ENCODE results near the gene ZBED3.

ZBED3 gene

DNA sequence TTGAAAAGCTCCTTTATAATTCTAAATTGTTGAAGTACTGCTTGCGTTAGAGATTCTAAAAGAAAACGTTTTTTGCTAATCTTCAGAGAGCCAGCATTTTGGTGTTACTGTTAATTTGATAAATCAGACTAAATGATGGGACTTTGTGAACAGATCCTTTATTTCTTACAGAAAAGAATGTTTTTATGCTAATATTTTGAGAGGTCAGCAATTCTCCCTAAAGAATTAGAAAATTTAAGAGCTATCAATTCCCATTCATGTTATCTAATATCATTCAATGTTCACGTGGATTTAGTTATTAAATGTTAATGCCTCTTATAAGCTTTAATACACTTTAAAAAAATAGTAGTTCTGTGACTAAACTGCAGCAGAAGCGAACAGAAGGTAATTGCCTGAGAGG, 54.5 kb downstream of the ZBED3 start:
- Histone ChIP-seq H3K36me3 (ENCODE audit: insufficient read depth, low read length) (peaks cover 34% of the 10 kb centered on the region), H3K9ac (ENCODE audit: low read depth, low read length) (no peak overlapping the region), H3K4me3 (ENCODE audit: low read length) (no peak overlapping the region), H3K9me3 (ENCODE audit: insufficient read depth, low read depth, low read length) (peaks cover 19% of the 10 kb centered on the region), H3K27me3 (ENCODE audit: insufficient read depth, low read length) (no peaks in the 10 kb centered on the region), H3K27ac (ENCODE audit: low read depth, low read length) (no peak overlapping the region), H3K4me1 (ENCODE audit: insufficient read depth, low read length) (no peaks in the 10 kb centered on the region)
- 92% methylated on average over 3 of the region's 4 CpGs for WGBS

DNA sequence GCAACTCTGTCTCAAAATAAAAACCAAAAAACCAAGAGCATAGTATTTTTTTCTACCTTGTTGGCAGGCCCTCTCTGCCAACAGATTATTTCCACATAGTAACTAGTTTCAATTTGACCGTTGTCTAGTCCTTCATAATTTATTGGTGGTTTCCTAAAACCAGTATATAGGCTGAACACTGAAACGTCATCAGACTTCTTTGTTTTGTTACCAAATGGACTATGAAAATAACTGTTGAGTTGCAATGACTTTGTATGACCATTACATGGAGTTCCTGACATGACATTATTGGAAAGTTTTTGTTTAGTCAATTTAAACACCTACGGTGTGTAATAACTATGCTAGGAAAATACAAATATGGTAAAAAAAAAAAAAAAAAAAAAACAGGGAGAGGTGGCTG, 55.2 kb downstream of the ZBED3 start:
- WGBS = over 99% methylated on average over 3 of the region's 3 CpGs
- H3K4me1 ChIP-seq (ENCODE audit: insufficient read depth, low read length) = no peaks in the 10 kb centered on the region
- no peak overlapping the region for H3K27ac ChIP-seq (ENCODE audit: low read depth, low read length)
- H3K27me3 ChIP-seq (ENCODE audit: insufficient read depth, low read length) = peaks cover 4% of the 10 kb centered on the region; the same call in 1 of the 2 replicates
- H3K36me3 ChIP-seq (ENCODE audit: insufficient read depth, low read length) = peaks cover 26% of the 10 kb centered on the region
- H3K9me3 ChIP-seq (ENCODE audit: insufficient read depth, low read depth, low read length) = peaks cover 19% of the 10 kb centered on the region
- H3K9ac ChIP-seq (ENCODE audit: low read depth, low read length) = no peak overlapping the region
- no peak overlapping the region for H3K4me3 ChIP-seq (ENCODE audit: low read length)

DNA sequence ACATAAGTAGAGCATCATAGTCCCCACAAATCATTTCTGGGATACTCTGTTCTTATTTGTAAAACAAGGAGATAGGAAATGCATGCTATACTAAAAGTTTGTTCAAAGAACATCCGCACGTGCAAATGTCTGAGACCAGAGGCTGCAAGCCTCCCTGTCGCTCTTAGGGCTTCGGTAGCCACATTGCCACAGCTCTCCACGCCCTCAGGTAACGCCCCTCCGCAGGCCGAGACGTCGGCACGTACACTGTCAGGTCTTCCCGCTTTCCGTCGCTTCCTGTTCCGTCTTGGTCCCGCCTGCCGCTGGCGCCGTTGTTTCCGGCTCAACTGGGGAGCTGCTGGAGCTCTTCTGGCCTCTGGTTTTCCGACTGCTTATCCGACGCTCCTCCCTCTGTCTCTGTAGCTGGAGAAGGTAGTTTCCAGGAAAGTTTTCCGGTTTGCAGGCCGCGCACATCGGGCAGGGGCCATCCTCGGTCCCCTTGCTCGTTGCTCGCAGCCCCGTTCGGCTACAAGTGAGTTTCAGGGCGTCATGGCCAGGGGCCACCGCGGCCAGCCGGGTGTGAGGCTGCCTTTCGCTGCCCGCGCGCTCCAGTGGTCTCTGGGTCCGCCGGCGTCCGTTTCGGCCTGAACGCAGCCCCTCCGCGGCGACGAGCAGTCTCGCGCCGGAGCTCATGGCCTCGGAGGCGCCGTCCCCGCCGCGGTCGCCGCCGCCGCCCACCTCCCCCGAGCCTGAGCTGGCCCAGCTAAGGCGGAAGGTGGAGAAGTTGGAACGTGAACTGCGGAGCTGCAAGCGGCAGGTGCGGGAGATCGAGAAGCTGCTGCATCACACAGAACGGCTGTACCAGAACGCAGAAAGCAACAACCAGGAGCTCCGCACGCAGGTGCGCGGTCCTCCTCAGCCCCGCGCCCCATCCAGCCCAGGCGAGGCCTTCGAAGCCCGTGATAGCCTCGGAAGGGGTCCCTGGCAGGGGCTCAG, 56.7 kb downstream of the ZBED3 start, which contains the start of gene AGGF1:
Gene AGGF1, plus strand, starts transcription at position 308 of the 975 bp plus-strand sequence. Its CDS starts 363 bp downstream, at position 671.
- H3K36me3 ChIP-seq (ENCODE audit: insufficient read depth, low read length) = peaks cover 11% of the 10 kb centered on the region
- peak within 1 kb of the TSS; percentile 76 for H3K4me3 ChIP-seq (ENCODE audit: low read length)
- H3K9ac ChIP-seq (ENCODE audit: low read depth, low read length) = peak within 1 kb of the TSS; percentile 81
- H3K27ac ChIP-seq (ENCODE audit: low read depth, low read length) = peak within 1 kb of the TSS; percentile 89
- H3K27me3 ChIP-seq (ENCODE audit: insufficient read depth, low read length) = peaks cover 10% of the 10 kb centered on the region; the same call in 1 of the 2 replicates
- 2% methylated on average over 82 of the region's 82 CpGs for WGBS
- H3K9me3 ChIP-seq (ENCODE audit: insufficient read depth, low read depth, low read length) = peaks cover 19% of the 10 kb centered on the region
- H3K4me1 ChIP-seq (ENCODE audit: insufficient read depth, low read length) = no peaks in the 10 kb centered on the region

DNA sequence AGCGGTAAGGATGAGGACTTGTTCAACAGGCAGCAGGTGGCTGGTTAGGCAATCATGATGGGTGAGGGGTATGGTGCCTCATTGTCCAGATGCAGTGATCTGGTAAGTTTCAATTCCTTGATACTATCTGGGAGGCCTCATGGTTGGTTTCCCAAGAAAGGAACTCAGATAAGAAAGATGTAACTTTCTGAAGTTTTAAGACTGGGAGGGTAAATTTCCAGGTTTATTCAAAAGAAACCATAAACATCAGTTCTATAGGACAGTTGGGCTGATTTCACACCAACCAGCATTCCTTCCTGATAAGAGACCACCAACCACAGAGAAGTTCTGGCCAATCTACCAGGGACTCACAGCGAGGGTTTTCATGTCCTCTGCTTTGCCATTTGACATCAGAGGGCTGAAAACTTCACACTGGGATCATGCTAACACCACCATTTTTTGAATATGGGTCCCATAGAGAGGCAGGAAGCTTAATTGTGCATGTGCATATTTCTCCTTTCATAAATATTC, 57.7 kb downstream of the ZBED3 start:
- H3K27me3 ChIP-seq (ENCODE audit: insufficient read depth, low read length) = peaks cover 10% of the 10 kb centered on the region; the same call in 1 of the 2 replicates
- H3K36me3 ChIP-seq (ENCODE audit: insufficient read depth, low read length) = peaks cover 2% of the 10 kb centered on the region
- H3K27ac ChIP-seq (ENCODE audit: low read depth, low read length) = no peak overlapping the region
- H3K9ac ChIP-seq (ENCODE audit: low read depth, low read length) = no peak overlapping the region
- peaks cover 19% of the 10 kb centered on the region for H3K9me3 ChIP-seq (ENCODE audit: insufficient read depth, low read depth, low read length)
- 96% methylated on average over 2 of the region's 2 CpGs for WGBS
- peak overlapping the region; percentile 76 for H3K4me3 ChIP-seq (ENCODE audit: low read length)
- no peaks in the 10 kb centered on the region for H3K4me1 ChIP-seq (ENCODE audit: insufficient read depth, low read length)

DNA sequence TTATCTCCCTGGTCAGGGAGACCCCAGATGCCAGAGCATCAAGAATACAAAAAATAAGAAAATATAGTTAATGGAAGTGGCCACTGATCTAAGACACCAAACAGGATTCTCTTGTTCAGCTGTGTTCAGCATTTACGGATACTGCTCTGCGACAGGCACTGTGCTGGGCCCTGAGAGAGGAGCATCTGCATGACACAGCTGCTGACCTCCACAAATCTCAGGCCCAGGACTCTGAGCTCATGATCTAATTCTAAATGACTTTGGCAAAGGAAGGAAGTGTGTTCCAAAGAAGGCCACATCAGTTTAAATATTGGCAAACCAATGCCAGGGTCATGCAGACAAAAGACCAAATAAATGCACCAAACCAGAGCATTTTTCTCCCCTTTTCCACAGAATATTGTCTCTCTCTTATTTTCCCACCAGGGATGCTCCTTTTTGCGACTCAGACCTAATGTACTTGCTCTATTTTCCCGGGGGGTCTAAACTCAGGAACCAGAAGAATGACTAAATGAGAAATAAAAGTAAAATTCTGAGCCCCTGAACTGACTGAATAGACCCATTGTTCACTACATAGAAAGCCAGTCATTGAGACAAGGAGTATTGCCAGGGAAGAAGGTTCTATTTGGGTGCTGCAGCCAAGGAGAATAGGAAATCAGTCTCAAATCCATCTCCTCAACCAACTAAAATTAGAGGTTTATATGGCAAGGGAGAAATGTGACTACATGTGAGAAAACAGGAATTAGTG, 58.3 kb downstream of the ZBED3 start:
- H3K27ac ChIP-seq (ENCODE audit: low read depth, low read length) = no peak overlapping the region
- H3K27me3 ChIP-seq (ENCODE audit: insufficient read depth, low read length) = peaks cover 10% of the 10 kb centered on the region; the same call in 1 of the 2 replicates
- WGBS = 92% methylated on average over 4 of the region's 4 CpGs
- H3K4me1 ChIP-seq (ENCODE audit: insufficient read depth, low read length) = no peaks in the 10 kb centered on the region
- peaks cover 19% of the 10 kb centered on the region for H3K9me3 ChIP-seq (ENCODE audit: insufficient read depth, low read depth, low read length)
- no peak overlapping the region for H3K9ac ChIP-seq (ENCODE audit: low read depth, low read length)
- no peak overlapping the region for H3K4me3 ChIP-seq (ENCODE audit: low read length)
- H3K36me3 ChIP-seq (ENCODE audit: insufficient read depth, low read length) = no peaks in the 10 kb centered on the region

DNA sequence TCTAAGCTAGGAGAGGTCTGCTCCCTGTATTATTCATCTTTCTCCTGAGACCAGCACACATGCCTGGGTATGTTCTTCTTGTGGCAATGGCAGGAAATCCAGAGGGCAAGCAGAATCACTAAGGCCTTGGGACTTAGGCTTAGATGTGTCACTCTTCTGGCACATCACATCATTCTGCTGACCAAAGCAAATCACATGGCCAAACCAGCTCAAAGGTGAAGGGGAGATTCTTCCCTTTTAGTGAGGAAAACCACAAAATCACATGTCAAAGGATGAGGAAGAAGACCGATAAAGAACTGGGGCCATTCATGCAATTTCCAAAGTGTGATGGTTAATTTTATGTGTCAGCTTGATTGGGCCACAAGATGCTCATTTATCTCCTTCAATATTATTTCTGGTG, 62.6 kb downstream of the ZBED3 start:
- H3K4me3 ChIP-seq (ENCODE audit: low read length) = no peak overlapping the region
- H3K9ac ChIP-seq (ENCODE audit: low read depth, low read length) = no peak overlapping the region
- peaks cover 14% of the 10 kb centered on the region for H3K9me3 ChIP-seq (ENCODE audit: insufficient read depth, low read depth, low read length)
- no peak overlapping the region for H3K27ac ChIP-seq (ENCODE audit: low read depth, low read length)
- WGBS = 83% methylated on average over 1 of the region's 1 CpG
- no peaks in the 10 kb centered on the region for H3K36me3 ChIP-seq (ENCODE audit: insufficient read depth, low read length)
- H3K27me3 ChIP-seq (ENCODE audit: insufficient read depth, low read length) = peaks cover 12% of the 10 kb centered on the region; the same call in 1 of the 2 replicates
- no peaks in the 10 kb centered on the region for H3K4me1 ChIP-seq (ENCODE audit: insufficient read depth, low read length)

DNA sequence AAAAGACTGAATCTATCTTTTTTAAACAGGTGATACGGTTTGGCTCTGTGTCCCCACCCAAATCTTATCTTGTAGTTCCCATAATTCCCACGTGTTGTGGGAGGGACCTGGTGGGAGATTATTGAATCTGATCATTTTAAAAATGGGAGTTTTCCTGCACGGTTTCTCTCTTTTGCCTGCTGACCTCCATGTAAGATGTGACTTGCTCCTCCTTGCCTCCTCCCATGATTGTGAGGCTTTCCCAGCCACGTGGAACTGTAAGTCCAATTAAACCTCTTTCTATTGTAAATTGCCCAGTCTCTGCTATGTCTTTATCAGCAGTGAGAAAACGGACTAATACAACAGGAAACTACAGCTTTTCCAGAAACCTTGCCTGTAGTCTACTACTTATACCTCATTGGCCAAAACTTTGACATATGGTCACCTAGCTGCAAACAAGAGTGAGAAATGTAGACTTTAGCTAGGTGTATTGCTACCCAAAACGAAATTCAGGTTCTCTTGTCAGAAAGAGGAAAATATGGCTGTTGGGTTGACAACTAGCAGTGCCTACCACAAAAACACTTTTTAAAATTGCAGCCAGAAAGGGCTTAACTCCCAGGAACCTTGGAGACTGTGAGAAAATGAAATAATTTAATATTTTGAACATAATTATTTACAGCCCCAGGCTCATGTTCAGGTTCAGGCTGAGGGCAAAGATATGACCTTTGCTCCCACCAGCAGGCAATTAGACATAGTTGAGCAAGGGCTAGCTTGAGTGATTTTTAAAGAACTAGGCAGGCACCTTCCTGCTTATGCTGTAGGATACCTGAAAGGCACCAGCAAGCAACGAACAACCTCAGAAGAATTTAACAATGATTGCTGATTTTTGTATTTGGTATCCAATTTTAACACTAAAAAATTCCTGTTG, 64.3 kb downstream of the ZBED3 start:
- H3K4me3 ChIP-seq (ENCODE audit: low read length) = no peak overlapping the region
- no peaks in the 10 kb centered on the region for H3K4me1 ChIP-seq (ENCODE audit: insufficient read depth, low read length)
- H3K27me3 ChIP-seq (ENCODE audit: insufficient read depth, low read length) = peaks cover 12% of the 10 kb centered on the region; the same call in 1 of the 2 replicates
- H3K36me3 ChIP-seq (ENCODE audit: insufficient read depth, low read length) = no peaks in the 10 kb centered on the region
- H3K27ac ChIP-seq (ENCODE audit: low read depth, low read length) = no peak overlapping the region
- H3K9me3 ChIP-seq (ENCODE audit: insufficient read depth, low read depth, low read length) = no peaks in the 10 kb centered on the region
- H3K9ac ChIP-seq (ENCODE audit: low read depth, low read length) = no peak overlapping the region
- 78% methylated on average over 7 of the region's 7 CpGs for WGBS

Measured in HUES64 (cell line).